GM19467 (cell line): Measurements from ENCODE around the gene SCAMP1.
"Not testable (repeated sequence)": the region's sequence is repeated elsewhere in the genome, so short reads cannot be mapped to it uniquely, and the experiment has no call there.

Experiments
- ATAC-seq: cut with Tn5 transposase; IDR thresholded peaks from one replicate; pipeline ENCODE4 v1.9.1; 2021; ENCODE audit warnings: mild to moderate bottlenecking, moderate library complexity; ENCODE audit not compliant: unreplicated experiment

The SCAMP1 gene

DNA sequence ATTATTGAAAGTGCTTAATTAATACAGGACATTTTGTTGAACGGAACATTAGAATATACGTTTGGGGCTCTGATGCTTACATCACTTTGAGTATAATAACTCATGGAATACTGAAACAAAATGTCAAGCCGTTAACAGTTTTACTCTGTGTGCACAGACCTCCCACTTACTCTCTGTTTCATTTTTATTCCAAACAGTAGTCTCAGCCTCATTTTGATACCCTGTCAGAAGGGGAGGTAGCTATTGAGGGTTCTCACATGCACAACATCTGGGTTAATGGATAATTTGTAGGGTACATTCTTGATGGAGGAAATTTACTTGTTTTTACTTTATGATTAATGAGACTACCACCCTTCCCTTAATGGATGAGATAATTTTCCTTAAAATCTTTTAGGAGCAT lies 59.0 kb downstream of the SCAMP1 start:
- no peak for ATAC-seq

DNA sequence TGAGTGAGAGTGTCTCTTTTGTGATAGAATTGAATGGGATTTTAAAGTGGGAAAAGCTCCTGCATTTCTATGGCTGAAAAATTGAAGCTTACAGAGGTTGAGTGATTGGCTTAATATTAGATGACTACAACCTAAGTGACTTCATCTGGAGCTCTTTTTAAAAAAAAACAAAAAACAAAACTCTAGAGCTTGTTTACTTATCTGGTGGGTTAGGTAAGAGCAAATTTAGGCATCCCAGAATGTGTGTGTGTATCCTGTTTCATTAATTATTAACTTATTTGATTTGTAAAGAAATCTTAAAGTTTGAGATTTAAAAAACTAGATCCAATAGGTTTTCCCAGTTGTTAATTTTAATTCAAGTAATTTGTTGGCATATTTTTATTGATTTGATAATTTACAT lies 60.1 kb downstream of the SCAMP1 start:
- ATAC-seq, result no peak

DNA sequence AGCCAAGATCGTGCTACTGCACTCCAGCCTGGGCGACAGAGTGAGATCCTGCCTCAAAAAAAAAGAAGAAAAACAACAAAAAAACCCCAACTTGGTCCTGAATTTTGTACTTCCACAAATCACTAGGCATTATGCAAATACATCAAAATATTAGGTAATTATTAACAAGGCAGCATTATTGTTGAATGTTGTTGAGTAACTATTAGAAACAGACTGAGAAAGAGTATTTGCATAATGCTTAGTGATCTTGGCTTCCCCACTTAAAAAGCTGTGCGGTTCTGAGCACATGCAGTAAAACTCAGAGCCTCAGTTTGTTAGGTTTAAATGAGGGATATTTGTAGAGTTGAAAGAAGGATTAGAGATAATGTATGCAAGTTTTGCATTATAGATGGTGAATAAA lies 64.2 kb downstream of the SCAMP1 start:
- no peak for ATAC-seq

DNA sequence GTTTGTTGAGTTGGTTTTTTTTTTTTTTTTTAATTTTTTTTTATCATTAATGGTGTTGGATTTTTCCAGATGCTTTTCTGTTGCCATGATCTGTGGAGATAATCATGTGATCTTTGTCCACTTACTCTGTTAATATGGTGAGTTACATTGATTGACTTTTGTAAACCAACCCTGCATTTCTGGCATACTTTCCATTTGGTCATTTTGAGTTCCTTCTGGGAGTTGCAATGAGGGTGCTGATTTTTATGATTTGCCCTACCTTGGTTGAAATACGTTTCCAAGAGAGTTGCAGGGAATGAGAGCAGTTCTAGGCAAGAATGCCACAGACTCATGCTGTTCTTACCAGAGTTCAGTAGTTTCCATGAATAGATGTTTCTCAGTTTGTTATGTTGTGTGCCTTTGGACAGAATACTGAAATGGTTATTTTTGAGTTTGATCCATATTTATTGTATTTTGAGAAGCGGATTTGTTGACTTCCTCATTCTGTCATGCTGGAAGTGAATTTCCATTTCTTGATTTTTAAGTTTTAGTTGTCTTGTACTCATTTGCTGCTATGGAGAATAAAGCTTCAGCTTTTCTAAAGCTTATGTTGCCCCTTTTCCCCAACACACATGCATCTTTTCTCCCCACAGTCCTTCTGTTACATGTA lies 69.0 kb downstream of the SCAMP1 start:
- ATAC-seq, result no peak

DNA sequence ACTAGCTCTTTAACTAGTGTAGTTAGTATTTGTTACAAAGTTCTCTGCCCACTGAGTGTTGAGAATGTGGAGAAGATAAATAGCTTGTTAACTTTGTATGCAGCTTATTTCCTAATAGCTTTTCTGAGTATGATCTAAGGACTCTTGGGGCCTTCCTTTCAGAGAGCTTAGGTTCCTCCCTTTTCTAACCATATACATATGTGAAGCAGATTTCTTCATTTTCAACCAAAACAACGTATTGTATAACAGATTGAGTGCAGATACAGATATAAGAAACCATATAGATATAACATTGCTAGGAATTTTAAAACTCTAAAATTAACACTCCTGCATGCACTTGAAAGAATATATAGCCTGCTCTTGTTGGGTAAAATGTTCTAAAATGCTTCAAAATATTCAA lies 70.4 kb downstream of the SCAMP1 start:
- no peak for ATAC-seq

DNA sequence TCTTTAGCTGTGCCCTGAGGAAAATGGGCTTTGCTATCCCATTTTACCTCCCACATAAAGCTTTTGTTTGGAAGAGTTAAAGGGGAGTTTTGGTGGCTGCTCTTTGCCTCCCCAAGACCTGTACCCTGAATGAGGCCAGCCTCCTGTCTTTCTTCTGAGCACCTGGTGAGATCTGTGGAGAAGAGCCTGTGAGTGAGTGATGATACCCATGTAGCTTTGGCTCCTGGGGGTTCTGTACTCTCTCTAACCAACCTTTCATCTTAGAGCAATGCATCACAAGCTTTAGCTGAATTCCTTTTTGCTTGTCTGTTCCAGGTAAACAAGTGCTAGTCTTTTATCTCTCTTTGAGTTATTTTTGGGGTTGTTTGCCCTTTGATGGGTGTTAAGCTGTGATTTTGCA lies 73.6 kb downstream of the SCAMP1 start:
- ATAC-seq, result no peak

DNA sequence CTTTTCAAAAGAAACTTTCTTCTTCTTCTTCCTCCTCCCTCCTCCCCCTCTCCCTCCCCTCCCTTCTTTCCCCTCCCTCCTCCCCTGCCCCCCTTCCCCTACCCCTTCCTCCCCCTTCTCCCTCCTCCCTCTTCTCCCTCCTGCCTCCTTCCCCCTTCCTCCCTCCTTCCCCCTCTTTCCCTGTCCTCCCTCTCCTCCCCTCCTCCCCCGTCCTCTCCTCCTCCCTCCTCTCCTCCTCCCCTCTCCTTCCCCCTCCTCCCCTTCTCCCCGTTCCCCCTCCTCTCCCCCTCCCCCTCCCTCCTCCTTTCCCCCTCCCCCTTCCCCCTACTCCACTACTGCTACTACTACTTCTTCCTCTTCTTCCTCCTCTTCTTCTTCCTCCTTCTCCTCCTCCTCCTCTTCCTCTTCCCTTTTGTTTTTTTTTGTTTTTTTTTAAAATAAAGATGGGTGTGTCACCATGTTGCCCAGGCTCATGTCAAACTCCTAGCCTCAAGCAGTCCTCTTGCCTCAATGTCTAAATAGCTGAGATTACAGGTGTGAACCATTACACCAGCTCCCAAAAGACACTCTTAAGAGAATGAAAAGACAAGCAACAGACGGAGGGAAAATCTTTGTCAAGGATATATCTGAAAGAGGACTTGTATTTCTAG lies 87.5 kb downstream of the SCAMP1 start:
- ATAC-seq, result no peak

DNA sequence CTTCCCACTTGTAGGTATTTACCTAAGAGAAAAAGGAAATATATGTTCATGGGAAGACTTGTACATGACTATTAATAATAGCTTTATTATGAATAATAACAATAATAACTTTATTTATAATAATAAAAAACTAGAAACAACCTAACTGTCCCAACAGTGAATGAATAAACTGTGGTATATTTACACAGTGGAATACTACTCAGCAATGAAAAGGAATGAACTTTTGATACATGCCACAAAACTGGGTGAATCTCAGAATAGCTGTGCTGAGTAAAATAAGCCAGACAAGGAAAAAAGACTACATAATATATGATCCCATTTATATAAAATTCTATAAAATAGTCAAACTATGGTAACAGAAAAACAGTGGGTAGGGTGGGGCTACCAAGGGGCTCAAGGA lies 88.7 kb downstream of the SCAMP1 start:
- no peak for ATAC-seq

DNA sequence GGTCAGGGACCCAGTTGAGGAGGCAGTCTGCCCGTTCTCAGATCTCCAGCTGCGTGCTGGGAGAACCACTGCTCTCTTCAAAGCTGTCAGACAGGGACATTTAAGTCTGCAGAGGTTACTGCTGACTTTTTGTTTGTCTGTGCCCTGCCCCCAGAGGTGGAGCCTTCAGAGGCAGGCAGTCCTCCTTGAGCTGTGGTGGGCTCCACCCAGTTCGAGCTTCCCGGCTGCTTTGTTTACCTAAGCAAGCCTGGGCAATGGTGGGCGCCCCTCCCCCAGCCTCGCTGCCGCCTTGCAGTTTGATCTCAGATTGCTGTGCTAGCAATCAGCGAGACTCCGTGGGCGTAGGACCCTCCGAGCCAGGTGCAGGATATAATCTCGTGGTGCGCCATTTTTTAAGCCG lies 97.1 kb downstream of the SCAMP1 start:
- not testable (repeated sequence) for ATAC-seq

DNA sequence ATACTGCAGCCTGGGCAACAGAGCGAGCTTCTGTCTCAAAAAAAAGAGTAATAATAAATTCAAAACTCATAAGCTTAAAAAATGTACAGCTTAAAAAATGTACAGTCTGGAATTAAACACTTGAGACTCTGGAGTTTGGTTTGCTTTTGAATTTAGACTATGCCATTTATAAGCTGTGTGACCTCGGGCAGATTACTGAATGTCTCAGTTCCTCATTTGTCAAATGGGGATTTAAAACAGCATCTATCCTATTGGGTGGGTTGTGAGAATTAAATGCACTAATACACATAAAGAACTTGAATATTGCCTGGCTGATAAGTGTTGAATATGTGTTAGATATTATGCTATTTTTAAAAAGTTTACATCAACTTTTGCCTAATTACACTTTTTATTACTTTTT lies 98.4 kb downstream of the SCAMP1 start:
- ATAC-seq, result no peak

DNA sequence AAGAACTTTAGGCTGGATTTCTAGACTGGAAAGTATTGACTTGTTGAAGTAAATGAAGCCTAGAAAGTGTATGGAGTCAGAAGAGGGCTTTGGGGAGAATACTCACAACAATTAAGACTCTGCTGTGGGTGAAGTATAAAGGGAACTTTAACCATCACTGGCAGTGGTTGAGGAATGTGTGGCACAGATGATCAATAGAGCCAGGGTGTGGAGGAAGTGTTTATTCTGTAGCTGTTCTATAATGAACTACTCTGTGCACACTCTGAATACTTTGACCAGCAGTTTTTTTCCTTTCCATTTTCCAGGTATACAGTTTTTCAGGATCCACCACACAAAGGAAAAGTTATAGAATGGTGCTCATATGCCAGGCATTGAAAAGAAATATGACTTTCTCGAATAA lies 106.7 kb downstream of the SCAMP1 start:
- ATAC-seq, result no peak

DNA sequence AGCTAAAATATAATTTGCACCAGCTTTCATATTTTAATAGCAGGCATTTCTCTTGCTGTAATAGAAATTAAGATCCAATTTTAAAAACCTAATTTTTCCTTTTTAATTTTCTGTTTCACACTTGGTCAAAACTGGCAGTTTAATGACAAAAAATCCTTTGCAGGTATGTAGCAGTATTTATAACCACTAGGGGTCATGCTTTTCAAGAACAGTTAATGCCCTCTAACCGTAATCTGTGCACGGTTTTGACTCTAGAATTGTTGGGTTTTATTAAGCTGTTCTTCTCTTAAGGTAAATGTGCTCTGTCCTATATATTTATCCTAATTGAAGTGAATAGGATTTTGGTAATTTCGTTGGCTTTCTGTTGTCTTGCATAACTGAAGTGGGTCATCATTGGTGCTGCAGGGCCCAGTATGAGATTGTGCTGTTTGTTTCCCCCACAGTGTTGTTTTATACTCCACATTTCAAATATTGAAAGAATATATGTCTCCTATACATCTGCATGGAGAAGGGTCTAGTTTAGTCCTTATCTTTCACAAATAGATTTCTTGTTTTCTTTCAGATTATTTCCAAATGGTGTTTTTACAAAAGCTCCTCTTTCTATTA lies 107.4 kb downstream of the SCAMP1 start:
- no peak for ATAC-seq

DNA sequence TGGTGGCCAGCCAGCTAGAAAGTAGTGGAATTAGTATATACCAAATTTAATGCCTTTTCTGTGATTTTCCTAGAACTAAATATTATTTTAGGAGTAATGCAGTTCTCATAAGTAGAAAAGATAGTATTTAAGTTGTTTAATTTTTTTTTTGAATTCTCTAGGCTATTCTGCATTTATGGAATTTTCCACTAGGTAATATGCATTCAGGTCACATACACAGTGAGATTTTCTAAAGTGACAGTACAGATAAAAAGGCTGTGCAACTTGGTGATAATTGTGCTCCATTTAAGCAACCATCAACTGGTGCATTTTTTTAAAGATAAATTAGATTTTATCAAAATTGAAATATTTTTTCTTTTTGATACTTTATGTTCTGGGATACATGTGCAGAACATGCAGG lies 111.5 kb downstream of the SCAMP1 start:
- no peak for ATAC-seq

DNA sequence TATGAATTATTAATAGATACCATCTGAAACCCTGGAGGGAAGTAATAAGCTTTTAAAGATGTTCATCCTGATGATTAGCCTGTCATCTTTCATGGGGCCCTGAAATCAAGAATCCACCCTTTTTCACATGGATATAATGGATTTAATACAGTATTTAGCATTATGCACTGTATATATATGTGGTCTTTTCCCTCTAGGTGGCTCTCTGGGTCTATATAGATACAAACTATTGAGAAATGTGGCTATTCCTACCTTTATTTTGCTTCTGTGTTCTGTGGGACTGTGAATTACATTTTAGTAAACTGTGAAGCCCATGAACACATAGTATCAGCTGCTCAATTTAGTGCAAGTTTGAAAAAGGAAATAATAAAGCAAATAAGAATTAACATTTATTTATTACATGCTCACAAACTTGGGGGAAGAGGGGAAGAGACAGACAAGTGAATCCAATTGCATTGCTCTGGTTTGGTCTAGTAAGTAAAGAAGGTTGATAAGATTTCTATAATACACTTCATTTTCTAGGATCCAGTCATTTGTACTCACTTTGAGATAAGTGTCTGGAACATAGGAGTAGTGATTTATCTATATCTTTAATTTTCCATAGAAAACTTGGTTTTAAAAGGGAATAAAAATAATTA lies 112.2 kb downstream of the SCAMP1 start:
- ATAC-seq, result no peak

DNA sequence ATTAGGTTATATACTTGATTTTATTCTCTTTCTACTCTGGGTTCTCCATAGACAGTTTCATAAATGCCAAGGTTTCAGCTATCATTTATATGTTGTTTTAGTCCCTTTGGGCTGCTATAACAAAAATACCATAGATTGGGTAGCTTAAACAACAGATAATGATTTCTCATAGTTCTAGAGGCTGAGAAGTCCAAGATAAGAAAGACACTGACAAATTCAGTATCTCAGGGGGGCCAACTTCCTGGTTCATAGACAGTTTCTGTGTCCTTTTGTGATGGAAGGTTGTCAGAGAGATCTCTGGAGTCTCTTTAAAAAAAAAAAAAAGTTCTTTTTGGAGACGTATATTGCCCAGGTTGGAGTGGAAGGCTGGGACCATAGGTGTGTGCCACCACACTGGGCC lies 113.3 kb downstream of the SCAMP1 start:
- no peak for ATAC-seq

DNA sequence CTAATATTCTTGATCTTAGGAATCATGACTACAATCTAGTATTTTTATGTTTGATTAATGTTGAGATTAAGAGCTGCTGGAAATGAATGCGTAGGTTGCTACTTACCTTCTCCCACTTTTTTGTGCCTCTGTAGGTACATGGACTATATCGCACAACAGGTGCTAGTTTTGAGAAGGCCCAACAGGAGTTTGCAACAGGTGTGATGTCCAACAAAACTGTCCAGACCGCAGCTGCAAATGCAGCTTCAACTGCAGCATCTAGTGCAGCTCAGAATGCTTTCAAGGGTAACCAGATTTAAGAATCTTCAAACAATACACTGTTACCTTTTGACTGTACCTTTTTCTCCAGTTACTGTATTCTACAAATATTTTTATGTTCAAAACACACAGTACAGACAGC lies 115.0 kb downstream of the SCAMP1 start:
- ATAC-seq, result no peak

DNA sequence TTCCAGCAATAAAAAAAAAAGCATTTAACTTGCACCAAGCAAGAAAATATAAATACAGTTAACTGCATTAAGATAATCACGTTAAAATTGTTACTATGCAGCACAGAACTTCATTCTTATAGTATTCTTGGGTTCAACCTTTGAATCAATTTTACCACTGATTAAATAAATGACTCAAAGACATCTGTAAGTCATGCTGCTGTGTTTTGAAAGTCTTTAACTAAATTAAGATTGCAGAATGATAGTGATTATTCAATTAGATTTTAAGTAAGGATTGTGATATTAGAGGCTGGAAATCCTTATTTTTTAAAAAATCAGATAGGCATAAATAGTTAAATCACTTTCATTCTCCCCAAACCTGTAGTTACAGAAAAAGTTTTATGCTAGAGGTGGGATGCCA lies 116.4 kb downstream of the SCAMP1 start:
- ATAC-seq, result no peak

DNA sequence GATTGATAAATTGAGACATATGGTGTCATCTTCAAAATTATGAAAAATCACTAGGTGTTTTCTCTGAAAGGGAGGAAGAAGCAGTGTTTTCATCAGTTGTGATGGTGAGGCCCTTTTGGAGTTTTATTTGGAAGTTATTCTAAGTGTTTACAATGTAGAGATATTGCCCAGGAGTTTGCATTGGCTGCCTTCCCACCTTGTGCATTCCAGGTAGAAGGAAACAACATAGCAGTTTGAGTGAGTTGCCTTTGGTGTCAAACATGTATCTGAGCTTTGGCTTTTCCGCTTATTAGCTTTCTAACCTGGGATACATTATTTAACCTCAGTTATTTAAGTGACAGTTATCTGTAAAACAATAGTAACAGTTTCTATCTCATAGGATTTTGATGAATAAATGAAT lies 122.5 kb downstream of the SCAMP1 start:
- ATAC-seq, result no peak

DNA sequence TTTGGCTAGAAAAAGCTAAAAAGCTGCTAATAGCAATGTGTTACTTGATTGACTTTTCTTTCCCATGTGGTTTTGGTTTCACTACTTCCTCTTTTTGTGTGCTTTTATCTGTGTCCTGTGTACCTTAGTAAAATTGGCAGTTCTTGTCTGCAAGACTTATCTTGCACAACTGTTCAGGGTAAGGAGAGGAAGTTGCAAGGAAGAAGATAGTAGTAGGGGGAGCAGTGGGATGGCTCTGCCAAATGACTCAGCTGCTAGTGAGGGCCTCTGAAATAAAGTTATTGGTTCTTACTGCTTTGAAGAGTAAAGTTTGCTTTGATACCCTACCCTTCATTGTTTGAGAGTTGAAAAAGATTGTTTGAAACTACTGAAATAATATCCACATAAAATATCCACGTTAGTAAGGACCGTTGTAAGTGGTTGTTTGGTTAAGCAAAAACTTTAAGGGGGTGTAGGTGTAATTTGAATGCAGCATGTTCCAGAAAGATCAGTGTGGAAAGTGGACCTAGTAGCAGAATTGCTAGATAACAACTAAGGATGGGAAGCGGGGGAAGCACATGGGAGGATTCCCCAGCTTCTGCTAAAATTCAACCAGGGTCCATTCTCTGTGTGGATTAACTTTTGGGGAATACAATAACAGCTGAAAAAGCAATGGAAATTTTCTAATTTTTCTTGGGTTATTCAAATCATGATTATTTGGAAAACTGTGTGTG lies 123.5 kb downstream of the SCAMP1 start:
- peak; percentile 82 for ATAC-seq

DNA sequence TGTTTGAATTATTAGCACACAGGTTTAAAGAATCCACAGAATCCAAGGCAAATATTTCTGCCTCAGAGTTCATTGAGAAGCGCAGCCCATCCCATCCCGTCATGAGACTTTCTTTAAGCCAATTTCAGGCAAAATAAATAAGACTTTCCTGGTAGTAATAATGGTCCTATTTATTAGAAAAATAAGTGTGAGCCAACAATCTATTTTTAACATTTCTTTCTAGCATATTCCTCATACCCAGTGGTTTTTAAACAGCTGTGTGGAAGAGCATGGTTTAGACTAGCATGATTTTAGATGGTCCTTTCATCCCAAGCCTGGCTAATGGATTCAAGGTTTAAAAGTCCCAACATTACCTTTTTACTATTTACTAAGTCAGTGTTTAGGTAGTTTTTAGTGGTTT lies 125.8 kb downstream of the SCAMP1 start:
- no peak for ATAC-seq

DNA sequence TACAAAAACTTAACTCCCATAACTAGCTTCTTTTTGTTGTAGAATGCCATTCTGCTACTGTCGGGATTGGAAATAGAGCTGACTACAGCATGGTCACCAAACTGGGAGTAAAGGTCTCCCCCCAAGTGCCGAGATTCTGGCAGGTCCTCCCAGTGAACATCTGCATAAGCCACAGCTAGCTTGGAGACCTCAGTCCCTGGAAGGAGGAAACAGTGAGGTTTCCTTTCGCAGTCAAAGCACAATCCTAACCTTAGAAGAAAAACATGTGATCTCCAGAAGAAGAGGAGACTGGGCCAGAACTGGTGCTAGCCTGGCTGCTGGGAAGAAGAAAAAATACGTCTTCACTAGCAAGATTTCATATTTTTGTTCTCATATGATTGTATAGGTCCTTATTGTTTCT lies 127.4 kb downstream of the SCAMP1 start:
- ATAC-seq, result no peak
